SK-N-SH treated with all-trans-retinoic acid at 6 μM for 48 hours (cell line): ENCODE results near the gene DNAJC1.

Experiments used
- ATAC-seq: fragments of 200-7000 bp; cut with Tn5 transposase; 3 replicates; pipeline ENCODE4 v1.9.1; 2020; ENCODE audit warnings: mild to moderate bottlenecking, moderate library complexity
- ARNTL ChIP-seq: fragments of 450-650 bp; formaldehyde crosslinking; IDR thresholded peaks from 2 replicates; pipeline ENCODE4 v1.5.0; 2020; ENCODE audit warnings: low read depth, mild to moderate bottlenecking, moderate library complexity, borderline replicate concordance
- BACH2 ChIP-seq: fragments of 250-450 bp; sonication (Bioruptor Pico); IDR thresholded peaks from 2 replicates; pipeline ENCODE4 v1.9.0; 2021; ENCODE audit warnings: mild to moderate bottlenecking, borderline replicate concordance
- CSDC2 ChIP-seq: fragments of 250-450 bp; sonication (Bioruptor Pico); IDR thresholded peaks from 2 replicates; pipeline ENCODE4 v1.5.0; 2020; ENCODE audit warnings: mild to moderate bottlenecking, moderate library complexity
- ESRRG ChIP-seq: fragments of 250-450 bp; sonication (Bioruptor Pico); IDR thresholded peaks from 2 replicates; pipeline ENCODE4 v1.6.1; 2021; ENCODE audit warnings: mild to moderate bottlenecking
- GLIS3 ChIP-seq: fragments of 250-450 bp; sonication (Bioruptor Pico); IDR thresholded peaks from 2 replicates; pipeline ENCODE4 v1.5.0; 2020; ENCODE audit warnings: mild to moderate bottlenecking, moderate library complexity
- ISL1 ChIP-seq: fragments of 250-450 bp; sonication (Bioruptor Pico); IDR thresholded peaks from 2 replicates; pipeline ENCODE4 v2.1.2; 2022; ENCODE audit warnings: mild to moderate bottlenecking, moderate library complexity
- PPARA ChIP-seq: fragments of 250-450 bp; sonication (Bioruptor Pico); IDR thresholded peaks from 2 replicates; pipeline ENCODE4 v1.5.0; 2020; ENCODE audit warnings: mild to moderate bottlenecking, borderline replicate concordance
- RARB ChIP-seq: fragments of 250-450 bp; sonication (Bioruptor Pico); IDR thresholded peaks from 2 replicates; pipeline ENCODE4 v1.8.0; 2021; ENCODE audit warnings: mild to moderate bottlenecking, moderate library complexity
- SNAI2 ChIP-seq: fragments of 250-450 bp; sonication (Bioruptor Pico); IDR thresholded peaks from 2 replicates; pipeline ENCODE4 v1.5.0; 2020; ENCODE audit warnings: mild to moderate bottlenecking, moderate library complexity
- TCF4 ChIP-seq: fragments of 250-450 bp; sonication (Bioruptor Pico); IDR thresholded peaks from 2 replicates; pipeline ENCODE4 v1.8.0; 2021; ENCODE audit warnings: mild to moderate bottlenecking, moderate library complexity, borderline replicate concordance
- TOX ChIP-seq: fragments of 250-450 bp; sonication (Bioruptor Pico); IDR thresholded peaks from 2 replicates; pipeline ENCODE4 v1.8.0; 2021; ENCODE audit warnings: mild to moderate bottlenecking, moderate library complexity, borderline replicate concordance
- ZC3H10 ChIP-seq: fragments of 250-450 bp; sonication (Bioruptor Pico); IDR thresholded peaks from 2 replicates; pipeline ENCODE4 v1.5.1; 2021; ENCODE audit warnings: mild to moderate bottlenecking, moderate library complexity
- ZFP3 ChIP-seq: fragments of 250-450 bp; sonication (Bioruptor Pico); IDR thresholded peaks from 2 replicates; pipeline ENCODE4 v1.5.0; 2020; ENCODE audit warnings: mild to moderate bottlenecking, moderate library complexity
- ZFP30 ChIP-seq: fragments of 450-650 bp; formaldehyde crosslinking; IDR thresholded peaks from 2 replicates; pipeline ENCODE4 v1.5.0; 2022; ENCODE audit warnings: mild to moderate bottlenecking, moderate library complexity
- ZNF565 ChIP-seq: fragments of 450-650 bp; formaldehyde crosslinking; conservative IDR thresholded peaks from 2 replicates; pipeline ENCODE4 v1.5.0; 2020; ENCODE audit warnings: low read depth, mild to moderate bottlenecking, moderate library complexity
- ZNF70 ChIP-seq: fragments of 450-650 bp; formaldehyde crosslinking; IDR thresholded peaks from 2 replicates; pipeline ENCODE4 v1.5.0; 2020; ENCODE audit warnings: mild to moderate bottlenecking, moderate library complexity
- ZNF8 ChIP-seq: fragments of 450-650 bp; formaldehyde crosslinking; IDR thresholded peaks from 2 replicates; pipeline ENCODE4 v1.5.0; 2020; ENCODE audit warnings: mild to moderate bottlenecking, moderate library complexity
- TF ChIP-seq, protein P1 (sequence below): fragments of 250-450 bp; sonication (Bioruptor Pico); IDR thresholded peaks from 2 replicates; pipeline ENCODE4 v1.5.1; 2021; ENCODE audit warnings: mild to moderate bottlenecking, moderate library complexity
- TF ChIP-seq, protein P2 (sequence below): fragments of 250-450 bp; sonication (Bioruptor Pico); IDR thresholded peaks from 2 replicates; pipeline ENCODE4 v1.8.0; 2020; ENCODE audit warnings: mild to moderate bottlenecking, moderate library complexity, borderline replicate concordance
- TF ChIP-seq, protein P3 (sequence below): fragments of 250-450 bp; sonication (Bioruptor Pico); IDR thresholded peaks from 2 replicates; pipeline ENCODE4 v1.5.1; 2020; ENCODE audit warnings: low read depth, mild to moderate bottlenecking, moderate library complexity

The DNAJC1 gene

DNA sequence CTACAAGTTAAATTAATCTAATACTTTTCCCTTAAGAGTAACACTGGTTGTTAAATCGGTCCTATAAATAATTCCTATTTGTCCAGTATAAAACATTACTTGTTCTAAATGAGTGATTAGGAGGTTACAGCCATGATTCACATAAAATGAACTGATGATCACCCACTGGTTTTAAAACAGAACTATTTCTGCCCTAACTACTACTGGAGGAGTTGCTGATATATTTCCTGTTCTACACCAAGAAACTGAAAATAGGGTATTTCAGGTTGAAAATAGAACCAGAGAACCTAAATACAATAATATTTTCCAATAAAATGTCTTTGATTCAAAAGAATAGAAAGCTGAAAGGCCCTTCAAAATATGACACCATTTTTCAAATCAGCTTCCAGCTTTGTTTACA, 30.9 kb downstream of the DNAJC1 start:
- TF ChIP-seq ZNF8 (no peak), BACH2 (CRISPR knock-in tag) (no peak), ZC3H10 (CRISPR knock-in tag) (no peak), SNAI2 (CRISPR knock-in tag) (no peak), RARB (CRISPR knock-in tag) (no peak), ESRRG (CRISPR knock-in tag) (no peak), TCF4 (CRISPR knock-in tag) (no peak), ZNF70 (no peak), ARNTL (no peak), ZFP30 (CRISPR knock-in tag) (no peak)
- TF ChIP-seq, protein P1, sequence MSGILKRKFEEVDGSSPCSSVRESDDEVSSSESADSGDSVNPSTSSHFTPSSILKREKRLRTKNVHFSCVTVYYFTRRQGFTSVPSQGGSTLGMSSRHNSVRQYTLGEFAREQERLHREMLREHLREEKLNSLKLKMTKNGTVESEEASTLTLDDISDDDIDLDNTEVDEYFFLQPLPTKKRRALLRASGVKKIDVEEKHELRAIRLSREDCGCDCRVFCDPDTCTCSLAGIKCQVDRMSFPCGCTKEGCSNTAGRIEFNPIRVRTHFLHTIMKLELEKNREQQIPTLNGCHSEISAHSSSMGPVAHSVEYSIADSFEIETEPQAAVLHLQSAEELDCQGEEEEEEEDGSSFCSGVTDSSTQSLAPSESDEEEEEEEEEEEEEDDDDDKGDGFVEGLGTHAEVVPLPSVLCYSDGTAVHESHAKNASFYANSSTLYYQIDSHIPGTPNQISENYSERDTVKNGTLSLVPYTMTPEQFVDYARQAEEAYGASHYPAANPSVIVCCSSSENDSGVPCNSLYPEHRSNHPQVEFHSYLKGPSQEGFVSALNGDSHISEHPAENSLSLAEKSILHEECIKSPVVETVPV = no peak
- ATAC-seq = no peak

DNA sequence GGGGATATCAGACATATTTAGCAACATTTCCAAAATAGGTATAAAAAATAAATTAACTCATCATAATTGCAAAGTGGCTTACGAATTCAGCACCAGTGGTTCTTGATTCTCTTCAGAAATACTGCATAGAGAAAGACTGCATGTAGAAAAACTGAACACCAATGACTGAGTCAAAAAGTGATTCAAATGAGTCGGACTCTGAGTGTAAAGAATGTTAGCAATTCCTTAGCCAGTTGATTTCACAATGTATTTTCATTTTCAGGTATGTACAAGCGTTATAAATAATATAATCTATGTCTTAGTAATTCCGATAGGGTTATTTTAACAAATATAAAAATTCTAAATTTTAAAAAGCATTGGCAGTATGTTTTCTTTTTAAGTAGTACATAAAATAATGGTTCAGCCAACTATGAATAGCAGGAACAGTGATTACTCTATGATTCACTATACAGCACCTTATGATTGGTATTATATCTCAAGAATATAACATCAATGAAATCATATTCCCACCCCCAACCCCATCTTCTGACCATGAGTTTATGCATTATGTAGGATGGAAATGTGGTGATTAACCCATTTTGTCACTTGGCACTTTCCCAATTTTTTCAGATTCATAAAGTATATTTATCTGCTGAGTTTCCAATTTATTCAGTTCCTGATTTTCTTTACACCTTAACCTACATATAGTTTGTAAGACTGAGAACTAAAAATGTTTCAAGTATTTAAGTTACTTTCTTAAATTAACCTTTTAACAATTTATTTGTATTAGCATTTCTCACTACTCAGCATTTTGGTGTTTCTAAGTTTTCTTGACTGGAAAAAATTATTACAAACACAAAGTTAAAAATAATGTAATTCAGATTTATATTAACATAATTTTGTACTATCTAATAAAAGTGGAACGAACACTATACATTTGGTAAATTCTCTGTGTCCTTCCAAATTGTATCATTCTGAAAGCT, 33.9 kb downstream of the DNAJC1 start:
- TF ChIP-seq TOX (no peak), ARNTL (no peak), SNAI2 (CRISPR knock-in tag) (no peak), ZC3H10 (CRISPR knock-in tag) (no peak), TCF4 (CRISPR knock-in tag) (no peak), ZNF70 (no peak), RARB (CRISPR knock-in tag) (no peak), ZNF8 (no peak), ZNF565 (no peak), PPARA (CRISPR knock-in tag) (no peak), GLIS3 (CRISPR knock-in tag) (no peak)
- TF ChIP-seq, protein P2, sequence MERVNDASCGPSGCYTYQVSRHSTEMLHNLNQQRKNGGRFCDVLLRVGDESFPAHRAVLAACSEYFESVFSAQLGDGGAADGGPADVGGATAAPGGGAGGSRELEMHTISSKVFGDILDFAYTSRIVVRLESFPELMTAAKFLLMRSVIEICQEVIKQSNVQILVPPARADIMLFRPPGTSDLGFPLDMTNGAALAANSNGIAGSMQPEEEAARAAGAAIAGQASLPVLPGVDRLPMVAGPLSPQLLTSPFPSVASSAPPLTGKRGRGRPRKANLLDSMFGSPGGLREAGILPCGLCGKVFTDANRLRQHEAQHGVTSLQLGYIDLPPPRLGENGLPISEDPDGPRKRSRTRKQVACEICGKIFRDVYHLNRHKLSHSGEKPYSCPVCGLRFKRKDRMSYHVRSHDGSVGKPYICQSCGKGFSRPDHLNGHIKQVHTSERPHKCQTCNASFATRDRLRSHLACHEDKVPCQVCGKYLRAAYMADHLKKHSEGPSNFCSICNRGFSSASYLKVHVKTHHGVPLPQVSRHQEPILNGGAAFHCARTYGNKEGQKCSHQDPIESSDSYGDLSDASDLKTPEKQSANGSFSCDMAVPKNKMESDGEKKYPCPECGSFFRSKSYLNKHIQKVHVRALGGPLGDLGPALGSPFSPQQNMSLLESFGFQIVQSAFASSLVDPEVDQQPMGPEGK (CRISPR knock-in tag) = no peak
- no peak for ATAC-seq

DNA sequence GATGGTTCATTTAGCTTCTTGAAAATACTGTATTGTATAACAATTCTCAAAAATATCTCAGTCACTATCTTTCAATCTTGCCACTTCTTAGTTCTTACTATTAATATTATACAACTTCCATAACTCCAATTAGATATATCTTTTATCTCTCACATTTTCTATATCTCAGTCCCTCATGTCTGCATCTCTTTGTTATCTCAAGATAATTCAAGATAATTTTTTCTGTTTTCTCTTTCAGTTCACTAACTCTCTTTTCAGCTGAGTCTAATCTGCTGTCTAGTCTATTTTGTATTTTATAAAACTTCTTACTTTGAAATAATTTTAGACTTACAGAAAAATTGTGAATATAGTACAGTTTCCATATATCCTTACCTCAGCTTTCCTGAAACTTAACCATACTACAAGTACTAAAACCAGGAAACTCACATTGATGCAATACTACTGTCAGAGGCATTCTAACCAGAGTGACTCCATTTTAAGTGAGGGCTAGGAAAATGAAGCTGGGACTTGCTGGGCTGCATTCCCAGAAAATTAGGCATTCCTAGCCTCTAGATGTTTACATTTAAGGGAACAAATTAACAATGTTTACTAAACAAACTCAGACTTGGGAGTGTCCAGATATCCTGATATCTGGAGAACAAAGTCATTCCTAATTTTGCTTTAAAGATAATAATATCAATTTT, 38.4 kb downstream of the DNAJC1 start:
- TF ChIP-seq ARNTL (no peak), ZFP30 (CRISPR knock-in tag) (peak; percentile 84), TOX (no peak)
- ATAC-seq = no peak

DNA sequence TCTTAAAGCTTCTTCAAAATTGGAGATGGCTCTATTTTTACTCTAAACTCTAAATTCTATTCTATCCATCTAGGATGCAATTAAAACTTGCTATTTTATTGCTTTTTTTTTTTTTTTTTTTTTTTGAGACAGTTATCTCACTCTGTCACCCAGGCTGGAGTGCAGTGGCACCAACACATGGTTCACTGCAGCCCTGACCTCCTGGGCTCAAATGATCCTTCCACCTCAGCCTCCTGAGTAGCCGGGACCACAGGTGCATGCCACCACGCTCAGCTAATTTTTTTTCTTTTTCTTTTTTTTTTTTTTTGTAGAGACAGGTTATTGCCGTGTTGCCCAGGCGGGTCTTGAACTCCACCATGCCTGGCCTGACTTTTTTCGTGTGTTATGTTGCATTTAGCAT, 41.2 kb downstream of the DNAJC1 start:
- TF ChIP-seq SNAI2 (CRISPR knock-in tag) (no peak), TOX (no peak), BACH2 (CRISPR knock-in tag) (no peak), ZFP30 (CRISPR knock-in tag) (no peak), CSDC2 (CRISPR knock-in tag) (no peak)
- no peak for ATAC-seq

DNA sequence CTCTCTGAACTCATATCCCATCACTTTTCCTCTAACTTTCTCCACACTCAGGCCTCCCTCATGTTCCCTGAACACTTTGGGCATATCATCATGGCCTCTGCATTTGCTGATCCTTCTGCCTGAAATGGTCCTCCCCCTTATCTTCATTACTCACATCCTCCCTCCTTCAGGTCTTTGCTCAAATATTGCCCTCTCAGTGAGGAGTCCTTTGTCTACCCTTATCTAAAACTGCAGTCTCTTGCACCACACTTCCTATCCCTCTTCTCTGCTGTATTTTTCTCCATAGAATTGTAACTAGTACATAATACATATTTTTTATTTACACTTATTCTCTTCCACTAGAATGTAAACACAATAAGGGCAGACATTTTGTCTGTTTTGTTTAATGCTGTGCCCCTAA, 41.7 kb downstream of the DNAJC1 start:
- no peak for ATAC-seq
- no peak for TF ChIP-seq GLIS3 (CRISPR knock-in tag)
- no peak for TF ChIP-seq BACH2 (CRISPR knock-in tag)
- TF ChIP-seq ZC3H10 (CRISPR knock-in tag) = no peak
- no peak for TF ChIP-seq PPARA (CRISPR knock-in tag)
- no peak for TF ChIP-seq ZNF70
- TF ChIP-seq, protein P1 = no peak
- TF ChIP-seq, protein P3, sequence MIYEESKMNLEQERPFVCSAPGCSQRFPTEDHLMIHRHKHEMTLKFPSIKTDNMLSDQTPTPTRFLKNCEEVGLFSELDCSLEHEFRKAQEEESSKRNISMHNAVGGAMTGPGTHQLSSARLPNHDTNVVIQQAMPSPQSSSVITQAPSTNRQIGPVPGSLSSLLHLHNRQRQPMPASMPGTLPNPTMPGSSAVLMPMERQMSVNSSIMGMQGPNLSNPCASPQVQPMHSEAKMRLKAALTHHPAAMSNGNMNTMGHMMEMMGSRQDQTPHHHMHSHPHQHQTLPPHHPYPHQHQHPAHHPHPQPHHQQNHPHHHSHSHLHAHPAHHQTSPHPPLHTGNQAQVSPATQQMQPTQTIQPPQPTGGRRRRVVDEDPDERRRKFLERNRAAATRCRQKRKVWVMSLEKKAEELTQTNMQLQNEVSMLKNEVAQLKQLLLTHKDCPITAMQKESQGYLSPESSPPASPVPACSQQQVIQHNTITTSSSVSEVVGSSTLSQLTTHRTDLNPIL (CRISPR knock-in tag) = no peak
- no peak for TF ChIP-seq ARNTL
- no peak for TF ChIP-seq RARB (CRISPR knock-in tag)
- no peak for TF ChIP-seq ZFP3 (CRISPR knock-in tag)
- TF ChIP-seq ZNF565 = no peak
- no peak for TF ChIP-seq ZFP30 (CRISPR knock-in tag)
- TF ChIP-seq SNAI2 (CRISPR knock-in tag) = no peak
- no peak for TF ChIP-seq TOX
- no peak for TF ChIP-seq ISL1 (CRISPR knock-in tag)
